ENCODE measurements around the gene RNF39. TPM values are rescaled to one million over a fixed set of nuclear protein-coding genes. Genes with fewer than 3 reads are reported as not detected.
A peak's percentile ranks its signal among the peaks of the same experiment; 100 is the strongest.

Gene RNF39
- total RNA-seq, 2 donors from 2014 or later: 0.93 to 1.6 TPM

GRCh38 chr6:30113841-30114240 lies 38.3 kb upstream of the RNF39 start:
- no peaks in the 10 kb centered on the region for H3K27me3 ChIP-seq
- H3K27ac ChIP-seq: peak overlapping the region; percentile 83
- TF ChIP-seq CTCF (IDR thresholded peaks at IDR 0.05): no peak

GRCh38 chr6:30113003-30113759 lies 37.6 kb upstream of the RNF39 start, which contains the start of gene TRIM31:
Gene TRIM31, minus strand, starts transcription at chr6:30113090. Its CDS starts 285 bp downstream, at chr6:30112805.
- Histone ChIP-seq H3K9me3 (no peaks in the 10 kb centered on the region), H3K27ac (peak within 1 kb of the TSS; percentile 83), H3K27me3 (no peaks in the 10 kb centered on the region), H3K36me3 (no peaks in the 10 kb centered on the region), H3K9ac (ENCODE audit: low read depth in 2 of 2, low read length in 2 of 2) (peak within 1 kb of the TSS; percentile 43 to 65), H3K4me3 (peak within 1 kb of the TSS; percentile 39), H3K4me1 (peaks cover 5% of the 10 kb centered on the region)
- TF ChIP-seq CTCF (IDR thresholded peaks at IDR 0.05): no peak
- peak; percentile 66 for DNase-seq
- intact Hi-C loops (cut with DNase I): no loop called here

More at GRCh38 chr6:30113841-30114240, 38.3 kb upstream of the RNF39 start:
- intact Hi-C loops (cut with DNase I): no loop called here
- H3K4me3 ChIP-seq: no peak overlapping the region
- H3K9me3 ChIP-seq: no peaks in the 10 kb centered on the region
- H3K36me3 ChIP-seq: no peaks in the 10 kb centered on the region
- DNase-seq: peak; percentile 9
- H3K9ac ChIP-seq (ENCODE audit: low read depth in 2 of 2, low read length in 2 of 2): no peak overlapping the region
- H3K4me1 ChIP-seq: peaks cover 5% of the 10 kb centered on the region

- Histone ChIP-seq H3K27ac (peak overlapping the region; percentile 83), H3K36me3 (no peaks in the 10 kb centered on the region), H3K4me1 (peaks cover 5% of the 10 kb centered on the region), H3K9me3 (no peaks in the 10 kb centered on the region), H3K4me3 (peak overlapping the region; percentile 39), H3K9ac (ENCODE audit: low read depth in 2 of 2, low read length in 2 of 2) (peak overlapping the region; percentile 43 to 65), H3K27me3 (no peaks in the 10 kb centered on the region)
- DNase-seq: no peak
- intact Hi-C loops (cut with DNase I): no loop called here
- no peak for TF ChIP-seq CTCF (IDR thresholded peaks at IDR 0.05)
Measured at GRCh38 chr6:30112402-30112994, 36.9 kb upstream of the RNF39 start.

- DNase-seq: no peak
- Histone ChIP-seq H3K36me3 (no peaks in the 10 kb centered on the region), H3K27me3 (no peaks in the 10 kb centered on the region), H3K4me3 (peak overlapping the region; percentile 39), H3K4me1 (peaks cover 5% of the 10 kb centered on the region), H3K27ac (peak overlapping the region; percentile 83), H3K9ac (ENCODE audit: low read depth in 2 of 2, low read length in 2 of 2) (peak overlapping the region in 1 of 2 donors; percentile 65), H3K9me3 (no peaks in the 10 kb centered on the region)
- no peak for TF ChIP-seq CTCF (IDR thresholded peaks at IDR 0.05)
- intact Hi-C loops (cut with DNase I): no loop called here
Measured at GRCh38 chr6:30111266-30111856, 35.8 kb upstream of the RNF39 start.

- Histone ChIP-seq H3K9me3 (no peaks in the 10 kb centered on the region), H3K4me3 (no peak overlapping the region), H3K36me3 (no peaks in the 10 kb centered on the region), H3K4me1 (peaks cover 5% of the 10 kb centered on the region), H3K27me3 (no peaks in the 10 kb centered on the region), H3K27ac (no peak overlapping the region), H3K9ac (ENCODE audit: low read depth in 2 of 2, low read length in 2 of 2) (no peak overlapping the region)
- no peak for DNase-seq
- intact Hi-C loops (cut with DNase I): loop anchor here (2.0 to 5.0 kb wide), 4 partner anchors 26 to 108 kb away; partner anchors contain the start of genes PPP1R11 and TRIM26
- no peak for TF ChIP-seq CTCF (IDR thresholded peaks at IDR 0.05)
Measured at GRCh38 chr6:30104661-30105060, 29.1 kb upstream of the RNF39 start.

All from colonic mucosa (tissue), 4 donors.